Measurements from ENCODE around the gene PRKAB1. TPM values are rescaled to one million over a fixed set of nuclear protein-coding genes. Genes with fewer than 3 reads are reported as not detected.
"Not testable (repeated sequence)": the region's sequence is repeated elsewhere in the genome, so short reads cannot be mapped to it uniquely, and the experiment has no call there.

Gene PRKAB1
- total and polyA plus RNA-seq, 2 donors = 16.1 to 37.9 TPM

DNA sequence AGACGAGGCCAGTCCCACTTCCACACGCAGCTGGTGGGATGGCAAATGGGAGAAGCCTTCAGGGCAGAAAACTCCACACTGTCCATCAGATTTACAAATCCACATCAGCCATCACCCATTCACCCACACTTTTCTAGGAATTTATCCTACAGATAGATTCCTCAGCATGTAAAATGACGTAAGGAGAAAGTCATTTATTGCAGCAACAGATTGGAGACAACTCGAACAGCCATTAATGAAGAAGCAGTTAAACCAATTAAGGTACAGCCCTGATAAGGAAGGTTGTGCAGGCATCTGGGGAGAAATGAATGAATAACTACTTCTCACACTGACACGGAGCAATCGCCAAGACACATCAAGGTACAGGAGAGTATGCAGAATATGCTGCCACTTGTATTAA lies 26.2 kb downstream of the PRKAB1 start:
- peaks cover 20 to 27% of the 10 kb centered on the region in 2 donors for H3K36me3 ChIP-seq (ENCODE audit: control insufficient read depth in 2 of 2, insufficient read depth in 2 of 2, low read length in 1 of 2)
- H3K27me3 ChIP-seq (ENCODE audit: control insufficient read depth in 2 of 2, insufficient read depth in 1 of 2, low read length in 1 of 2) = no peaks in the 10 kb centered on the region
- no peak overlapping the region for H3K27ac ChIP-seq (ENCODE audit: low read depth in 1 of 2, low read length in 1 of 2)
- 98% methylated on average over 6 of the region's 6 CpGs for WGBS
- no peak for DNase-seq (ENCODE audit: low read depth in 6 of 9, low spot score in 9 of 9)
- no peaks in the 10 kb centered on the region for H3K4me1 ChIP-seq (ENCODE audit: control insufficient read depth in 2 of 2, insufficient read depth in 2 of 2, low read length in 2 of 2)
- no peak overlapping the region for H3K4me3 ChIP-seq (ENCODE audit: low read length in 2 of 2)
- no peaks in the 10 kb centered on the region for H3K9me3 ChIP-seq (ENCODE audit: control insufficient read depth in 2 of 2, insufficient read depth in 1 of 2, low read length in 1 of 2)

- Histone ChIP-seq H3K4me1 (ENCODE audit: control insufficient read depth in 2 of 2, insufficient read depth in 2 of 2, low read length in 2 of 2) (no peaks in the 10 kb centered on the region), H3K36me3 (ENCODE audit: control insufficient read depth in 2 of 2, insufficient read depth in 2 of 2, low read length in 1 of 2) (peaks cover 20 to 33% of the 10 kb centered on the region in 2 donors), H3K9me3 (ENCODE audit: control insufficient read depth in 2 of 2, insufficient read depth in 1 of 2, low read length in 1 of 2) (no peaks in the 10 kb centered on the region), H3K27ac (ENCODE audit: low read depth in 1 of 2, low read length in 1 of 2) (no peak overlapping the region), H3K27me3 (ENCODE audit: control insufficient read depth in 2 of 2, insufficient read depth in 1 of 2, low read length in 1 of 2) (no peaks in the 10 kb centered on the region), H3K4me3 (ENCODE audit: low read length in 2 of 2) (no peak overlapping the region)
- DNase-seq (ENCODE audit: low read depth in 6 of 9, low spot score in 9 of 9) = no peak
- 98% methylated on average over 4 of the region's 4 CpGs for WGBS
Observed at GRCh38 chr12:119695034-119695433, 27.1 kb downstream of the PRKAB1 start.

DNA sequence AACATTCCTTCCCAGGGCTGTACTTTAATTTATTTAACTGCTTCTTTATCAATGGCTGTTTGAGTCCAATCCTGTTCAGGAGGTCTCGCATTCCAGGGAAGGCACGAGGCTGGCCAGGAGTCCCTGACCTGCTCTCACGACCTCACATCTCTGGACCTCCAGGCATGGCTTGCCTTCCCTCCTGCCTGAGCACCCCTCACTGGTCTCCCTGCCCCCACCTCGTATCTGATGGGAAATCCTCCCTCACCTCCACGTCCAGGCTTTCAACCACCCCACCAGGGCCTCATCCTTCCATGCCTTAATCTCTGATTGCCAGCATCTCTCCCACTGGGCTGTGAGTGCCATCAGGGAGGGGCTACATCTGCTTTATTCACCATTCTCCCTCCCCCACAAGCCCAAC lies 29.0 kb downstream of the PRKAB1 start:
- 99% methylated on average over 5 of the region's 5 CpGs for WGBS
- Histone ChIP-seq H3K36me3 (ENCODE audit: control insufficient read depth in 2 of 2, insufficient read depth in 2 of 2, low read length in 1 of 2) (peaks cover 23 to 36% of the 10 kb centered on the region in 2 donors), H3K4me1 (ENCODE audit: control insufficient read depth in 2 of 2, insufficient read depth in 2 of 2, low read length in 2 of 2) (no peaks in the 10 kb centered on the region), H3K27ac (ENCODE audit: low read depth in 1 of 2, low read length in 1 of 2) (no peak overlapping the region), H3K4me3 (ENCODE audit: low read length in 2 of 2) (no peak overlapping the region), H3K9me3 (ENCODE audit: control insufficient read depth in 2 of 2, insufficient read depth in 1 of 2, low read length in 1 of 2) (no peaks in the 10 kb centered on the region), H3K27me3 (ENCODE audit: control insufficient read depth in 2 of 2, insufficient read depth in 1 of 2, low read length in 1 of 2) (no peaks in the 10 kb centered on the region)
- DNase-seq (ENCODE audit: low read depth in 6 of 9, low spot score in 9 of 9) = no peak

DNA sequence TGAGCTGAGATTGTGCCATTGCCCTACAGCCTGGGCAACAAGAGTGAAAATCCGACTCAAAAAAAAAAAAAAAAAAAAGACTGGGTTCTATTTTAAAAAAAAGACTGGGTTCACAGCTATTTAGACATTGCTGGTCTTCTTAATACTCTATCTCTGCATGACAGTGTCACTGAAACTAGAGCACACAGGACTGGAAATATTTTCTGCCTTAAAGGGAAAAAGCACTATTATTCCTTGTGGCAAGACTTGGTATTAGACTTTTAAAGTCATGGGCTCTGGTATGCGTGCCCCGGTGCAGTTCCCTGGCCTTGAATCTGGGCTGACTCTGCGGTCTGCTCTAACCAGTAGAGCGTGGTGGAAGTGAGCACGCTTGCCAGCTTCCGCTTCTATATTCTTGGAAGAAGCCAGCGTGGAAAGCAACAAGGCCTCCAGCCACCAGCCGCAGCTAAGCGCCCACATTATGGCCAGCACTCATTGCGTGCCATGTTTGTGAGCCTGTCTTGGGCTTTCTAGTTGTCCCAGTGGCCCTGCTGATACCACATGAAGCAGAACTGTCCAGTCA lies 31.3 kb downstream of the PRKAB1 start:
- no peak for DNase-seq (ENCODE audit: low read depth in 6 of 9, low spot score in 9 of 9)
- H3K4me3 ChIP-seq (ENCODE audit: low read length in 2 of 2) = no peak overlapping the region
- 90% methylated on average over 11 of the region's 11 CpGs for WGBS
- no peak overlapping the region for H3K27ac ChIP-seq (ENCODE audit: low read depth in 1 of 2, low read length in 1 of 2)
- no peaks in the 10 kb centered on the region for H3K27me3 ChIP-seq (ENCODE audit: control insufficient read depth in 2 of 2, insufficient read depth in 1 of 2, low read length in 1 of 2)
- H3K36me3 ChIP-seq (ENCODE audit: control insufficient read depth in 2 of 2, insufficient read depth in 2 of 2, low read length in 1 of 2) = peaks cover 30 to 49% of the 10 kb centered on the region in 2 donors
- H3K9me3 ChIP-seq (ENCODE audit: control insufficient read depth in 2 of 2, insufficient read depth in 1 of 2, low read length in 1 of 2) = no peaks in the 10 kb centered on the region
- H3K4me1 ChIP-seq (ENCODE audit: control insufficient read depth in 2 of 2, insufficient read depth in 2 of 2, low read length in 2 of 2) = no peaks in the 10 kb centered on the region

- Histone ChIP-seq H3K27me3 (ENCODE audit: control insufficient read depth in 2 of 2, insufficient read depth in 1 of 2, low read length in 1 of 2) (no peaks in the 10 kb centered on the region), H3K4me1 (ENCODE audit: control insufficient read depth in 2 of 2, insufficient read depth in 2 of 2, low read length in 2 of 2) (no peaks in the 10 kb centered on the region), H3K4me3 (ENCODE audit: low read length in 2 of 2) (no peak overlapping the region), H3K9me3 (ENCODE audit: control insufficient read depth in 2 of 2, insufficient read depth in 1 of 2, low read length in 1 of 2) (no peaks in the 10 kb centered on the region), H3K36me3 (ENCODE audit: control insufficient read depth in 2 of 2, insufficient read depth in 2 of 2, low read length in 1 of 2) (peaks cover 33 to 51% of the 10 kb centered on the region in 2 donors), H3K27ac (ENCODE audit: low read depth in 1 of 2, low read length in 1 of 2) (no peak overlapping the region)
- DNase-seq (ENCODE audit: low read depth in 6 of 9, low spot score in 9 of 9) = no peak
- 97% methylated on average over 6 of the region's 6 CpGs for WGBS
Observed at GRCh38 chr12:119700078-119700477, 32.1 kb downstream of the PRKAB1 start.

DNA sequence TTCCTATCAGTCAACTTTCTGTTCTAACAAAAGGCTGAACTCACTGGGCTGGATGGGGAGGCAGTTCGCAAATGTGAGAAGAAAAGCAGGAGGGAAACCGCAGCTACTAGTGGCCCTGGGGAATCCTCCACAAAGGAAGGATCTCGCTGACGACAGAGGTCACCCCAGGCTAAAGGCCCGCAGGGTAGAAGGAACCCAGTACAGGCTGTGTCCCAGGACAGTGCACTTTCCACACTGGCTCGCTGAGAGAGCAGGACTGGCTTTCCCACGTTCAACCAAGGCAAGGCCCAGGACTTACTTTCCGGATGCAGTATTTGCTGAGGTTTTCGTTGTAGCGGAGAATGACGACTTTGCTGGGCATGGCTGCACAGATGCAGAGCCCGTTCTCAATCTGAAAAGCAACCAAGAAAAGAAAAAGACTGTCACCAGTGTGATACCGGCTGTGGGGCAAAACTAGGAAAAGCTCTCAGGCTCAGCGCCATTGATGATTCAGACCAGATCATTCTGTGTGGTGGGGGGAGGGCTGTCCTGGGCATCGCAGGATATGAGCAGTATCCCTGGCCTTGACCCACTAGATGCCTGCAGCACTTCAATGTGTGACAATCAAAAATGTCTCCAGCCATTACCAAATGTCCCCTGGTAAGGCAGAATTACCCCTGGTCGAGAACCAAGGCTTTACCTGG lies 36.3 kb downstream of the PRKAB1 start:
- Histone ChIP-seq H3K9me3 (ENCODE audit: control insufficient read depth in 2 of 2, insufficient read depth in 1 of 2, low read length in 1 of 2) (no peaks in the 10 kb centered on the region), H3K27me3 (ENCODE audit: control insufficient read depth in 2 of 2, insufficient read depth in 1 of 2, low read length in 1 of 2) (no peaks in the 10 kb centered on the region), H3K27ac (ENCODE audit: low read depth in 1 of 2, low read length in 1 of 2) (no peak overlapping the region), H3K4me3 (ENCODE audit: low read length in 2 of 2) (no peak overlapping the region), H3K4me1 (ENCODE audit: control insufficient read depth in 2 of 2, insufficient read depth in 2 of 2, low read length in 2 of 2) (no peaks in the 10 kb centered on the region), H3K36me3 (ENCODE audit: control insufficient read depth in 2 of 2, insufficient read depth in 2 of 2, low read length in 1 of 2) (peaks cover 42 to 44% of the 10 kb centered on the region in 2 donors)
- DNase-seq (ENCODE audit: low read depth in 6 of 9, low spot score in 9 of 9) = no peak
- WGBS = 97% methylated on average over 16 of the region's 16 CpGs

- Histone ChIP-seq H3K27ac (ENCODE audit: low read depth in 1 of 2, low read length in 1 of 2) (no peak overlapping the region), H3K36me3 (ENCODE audit: control insufficient read depth in 2 of 2, insufficient read depth in 2 of 2, low read length in 1 of 2) (peaks cover 41 to 45% of the 10 kb centered on the region in 2 donors), H3K4me1 (ENCODE audit: control insufficient read depth in 2 of 2, insufficient read depth in 2 of 2, low read length in 2 of 2) (no peaks in the 10 kb centered on the region), H3K9me3 (ENCODE audit: control insufficient read depth in 2 of 2, insufficient read depth in 1 of 2, low read length in 1 of 2) (no peaks in the 10 kb centered on the region), H3K4me3 (ENCODE audit: low read length in 2 of 2) (no peak overlapping the region), H3K27me3 (ENCODE audit: control insufficient read depth in 2 of 2, insufficient read depth in 1 of 2, low read length in 1 of 2) (no peaks in the 10 kb centered on the region)
- DNase-seq (ENCODE audit: low read depth in 6 of 9, low spot score in 9 of 9) = no peak
- 99% methylated on average over 7 of the region's 7 CpGs for WGBS
Observed at GRCh38 chr12:119705182-119705581, 37.2 kb downstream of the PRKAB1 start.

GRCh38 chr12:119706427-119706826 lies 38.5 kb downstream of the PRKAB1 start:
- 98% methylated on average over 1 of the region's 1 CpG for WGBS
- not testable (repeated sequence) for H3K4me3 ChIP-seq (ENCODE audit: low read length in 2 of 2); H3K27me3 ChIP-seq (ENCODE audit: control insufficient read depth in 2 of 2, insufficient read depth in 1 of 2, low read length in 1 of 2); H3K9me3 ChIP-seq (ENCODE audit: control insufficient read depth in 2 of 2, insufficient read depth in 1 of 2, low read length in 1 of 2); H3K4me1 ChIP-seq (ENCODE audit: control insufficient read depth in 2 of 2, insufficient read depth in 2 of 2, low read length in 2 of 2); DNase-seq (ENCODE audit: low read depth in 6 of 9, low spot score in 9 of 9); H3K27ac ChIP-seq (ENCODE audit: low read depth in 1 of 2, low read length in 1 of 2)
- peaks cover 47 to 52% of the 10 kb centered on the region in 2 donors for H3K36me3 ChIP-seq (ENCODE audit: control insufficient read depth in 2 of 2, insufficient read depth in 2 of 2, low read length in 1 of 2)

- H3K27me3 ChIP-seq (ENCODE audit: control insufficient read depth in 2 of 2, insufficient read depth in 1 of 2, low read length in 1 of 2) = no peaks in the 10 kb centered on the region
- no peak for DNase-seq (ENCODE audit: low read depth in 6 of 9, low spot score in 9 of 9)
- peak overlapping the region in 1 of 2 donors; percentile 0 for H3K27ac ChIP-seq (ENCODE audit: low read depth in 1 of 2, low read length in 1 of 2)
- no peaks in the 10 kb centered on the region for H3K4me1 ChIP-seq (ENCODE audit: control insufficient read depth in 2 of 2, insufficient read depth in 2 of 2, low read length in 2 of 2)
- whole genome bisulfite sequencing = 96% methylated on average over 11 of the region's 11 CpGs
- H3K9me3 ChIP-seq (ENCODE audit: control insufficient read depth in 2 of 2, insufficient read depth in 1 of 2, low read length in 1 of 2) = no peaks in the 10 kb centered on the region
- no peak overlapping the region for H3K4me3 ChIP-seq (ENCODE audit: low read length in 2 of 2)
- H3K36me3 ChIP-seq (ENCODE audit: control insufficient read depth in 2 of 2, insufficient read depth in 2 of 2, low read length in 1 of 2) = peaks cover 52 to 70% of the 10 kb centered on the region in 2 donors
Observed at GRCh38 chr12:119710374-119710964, 42.5 kb downstream of the PRKAB1 start.

All from thymus (tissue), 11 donors.